K562 (cell line): ENCODE measurements around the gene PLA2G4F. TPM values are rescaled to one million over a fixed set of nuclear protein-coding genes. Genes with fewer than 3 reads are reported as not detected.

Source experiments
- ATAC-seq: fragments of 200-7000 bp; cut with Tn5 transposase; 3 replicates; pipeline ENCODE4 v1.9.1; 2020; ENCODE audit warnings: moderate library complexity
- BruUV-seq: library from RNA; stranded (reverse); fragments of 400-500 nt; replicated peaks from 2 replicates; lab custom pipeline; 2021; lab: Mats Ljungman, UMichigan
- CTCF ChIA-PET: fragments of 300-600 bp; formaldehyde crosslinking; extraction: SDS; loops from one replicate; lab custom pipeline; 2021; ENCODE audit warnings: low intra/inter-chr PET ratio; lab: Yijun Ruan, JAX
- POLR2A ChIA-PET: fragments of 300-600, 350-650 bp; sonication (Branson Sonifier 250); formaldehyde crosslinking; extraction: SDS; loops from one replicate; lab custom pipeline; 2021; ENCODE audit warnings: antibody characterized with exemption, inconsistent platforms; lab: Yijun Ruan, JAX
- DNase-seq, 4 experiments: peaks; one replicate each; pipeline versions ENCODE4 v3.0.0 to v3.0.0-alpha.2; 2011 to 2018; ENCODE audit warnings: low spot score in 3 of 4, mixed read lengths in 3 of 4; ENCODE audit errors: extremely low read depth in 1 of 4
- FAIRE-seq: peaks from 2 replicates; lab custom pipeline; 2011; peaks lifted over from hg19 to GRCh38; lab: Jason Lieb, UNC
- H2AFZ ChIP-seq: 2 replicates; pipeline ENCODE4 v1.6.0; 2011; ENCODE audit warnings: low read depth, low read length, control low read depth, inconsistent platforms
- H3K27ac ChIP-seq: fragments of 200-600 bp; 3 replicates; pipeline ENCODE4 v1.8.0; 2011; ENCODE audit warnings: low read depth, mild to moderate bottlenecking, control low read depth, inconsistent platforms, low read length, moderate library complexity, mixed read lengths; ENCODE audit errors: extremely low read depth
- H3K27me3 ChIP-seq, 2 experiments: fragments of 300-600 bp in 1 of 2; 2 replicates in 1 of 2; 3 replicates in 1 of 2; pipeline versions ENCODE4 v1.6.0 to v1.8.0; 2011; ENCODE audit warnings: inconsistent platforms in 2 of 2, low read length in 2 of 2, mild to moderate bottlenecking in 1 of 2, mixed read lengths in 1 of 2, moderate library complexity in 1 of 2; ENCODE audit not compliant: control insufficient read depth in 2 of 2, insufficient read depth in 2 of 2
- H3K36me3 ChIP-seq: fragments of 300-600 bp; 3 replicates; pipeline ENCODE4 v1.8.0; 2011; ENCODE audit warnings: mild to moderate bottlenecking, low read length, inconsistent platforms; ENCODE audit not compliant: control insufficient read depth, insufficient read depth
- H3K4me1 ChIP-seq, 2 experiments: fragments of 200-600 bp in 1 of 2; replicated peaks in 1 of 2; 2 replicates in 1 of 2; 3 replicates in 1 of 2; pipeline versions ENCODE4 v1.5.1 to v1.8.0; 2011; ENCODE audit warnings: inconsistent platforms in 2 of 2, low read length in 2 of 2, mild to moderate bottlenecking in 1 of 2, mixed read lengths in 1 of 2, moderate library complexity in 1 of 2; ENCODE audit not compliant: control insufficient read depth in 2 of 2, insufficient read depth in 2 of 2
- H3K4me2 ChIP-seq: 2 replicates; pipeline ENCODE4 v1.6.1; 2011; ENCODE audit warnings: low read length, control low read depth, inconsistent platforms, mixed read lengths; ENCODE audit not compliant: insufficient read depth
- H3K4me3 ChIP-seq: fragments of 200-600 bp; sonication (generic), shearing (Covaris generic); 2 replicates; pipeline ENCODE4 v1.5.1; 2016; ENCODE audit warnings: control low read depth, inconsistent platforms
- H3K79me2 ChIP-seq: fragments of 200-600 bp; 3 replicates; pipeline ENCODE4 v1.8.0; 2011; ENCODE audit warnings: low read length, inconsistent platforms; ENCODE audit not compliant: control insufficient read depth, insufficient read depth
- H3K9ac ChIP-seq, 2 experiments: 2 replicates each; pipeline versions ENCODE4 v1.6.0 to v1.6.1; 2011; ENCODE audit warnings: low read depth in 2 of 2, low read length in 2 of 2, control low read depth in 1 of 2, inconsistent platforms in 1 of 2, mild to moderate bottlenecking in 1 of 2, mixed read lengths in 1 of 2; ENCODE audit not compliant: insufficient read depth in 1 of 2
- H3K9me1 ChIP-seq: one replicate; pipeline ENCODE4 v1.6.0; 2011; ENCODE audit warnings: inconsistent platforms, mild to moderate bottlenecking, low read length, moderate library complexity; ENCODE audit not compliant: control insufficient read depth, insufficient read depth
- H3K9me3 ChIP-seq: replicated peaks from 2 replicates; pipeline ENCODE4 v1.5.1; 2011; ENCODE audit warnings: low read depth, low read length, inconsistent platforms; ENCODE audit not compliant: control insufficient read depth, insufficient read depth
- H4K20me1 ChIP-seq: replicated peaks from 2 replicates; pipeline ENCODE4 v1.6.1; 2011; ENCODE audit warnings: low read length, inconsistent platforms, mixed read lengths; ENCODE audit not compliant: control insufficient read depth, insufficient read depth
- ELF4 ChIP-seq: fragments of 450-650 bp; formaldehyde crosslinking; IDR thresholded peaks from 2 replicates; pipeline ENCODE4 v1.4.0; 2022; ENCODE audit warnings: missing genetic modification characterization
- NFE2 ChIP-seq: IDR thresholded peaks from 2 replicates; pipeline ENCODE4 v1.6.1; 2014; ENCODE audit warnings: antibody characterized with exemption, low read depth
- ZBTB40 ChIP-seq, 2 experiments: fragments of 450-650 bp in 1 of 2; sonication (generic) in 1 of 2; formaldehyde crosslinking in 1 of 2; IDR thresholded peaks; 2 replicates each; pipeline versions ENCODE4 v1.7.1 to v1.9.0; 2016 to 2022; ENCODE audit warnings: inconsistent platforms in 1 of 2, mild to moderate bottlenecking in 1 of 2, missing genetic modification reagents in 1 of 2
- ZEB2 ChIP-seq: fragments of 450-650 bp; IDR thresholded peaks from 2 replicates; pipeline ENCODE4 v1.6.1; 2016
- ZNF717 ChIP-seq: fragments of 250-450 bp; sonication (Bioruptor Pico); IDR thresholded peaks from 2 replicates; pipeline ENCODE4 v1.5.0; 2021
- WGBS: fragments of 100-300 bp; shearing (Covaris generic); methylation state at CpG from one replicate; pipeline ENCODE4 v1.1.6; 2016; ENCODE audit warnings: low coverage, mixed read lengths; ENCODE audit not compliant: insufficient coverage; ENCODE audit errors: missing lambda C conversion rate; 5-methylcytosine and 5-hydroxymethylcytosine counted together
- in situ Hi-C: fragments of 300-500 bp; cut with MboI; formaldehyde crosslinking; loops from 4 replicates; pipeline ENCODE4 v1.15.0; 2018; ENCODE audit warnings: inconsistent platforms, mixed read lengths
- intact Hi-C: fragments of 100-400 bp; cut with micrococcal nuclease; formaldehyde crosslinking; loops from 2 replicates; pipeline ENCODE4 v1.14.2; 2022
- polyA plus RNA-seq, 8 experiments: library from polyadenylated mRNA; depleted of rRNA in 4 of 8; stranded (reverse) in 5 of 8; unstranded in 3 of 8; fragments of >200 nt; fragmentation: Nextera tagmentation in 2 of 8; fragmentation: Illumina TruSeq in 1 of 8; extraction: Ambion mirVana in 2 of 8; extraction: Trizol in 1 of 8; gene quantifications; 2 replicates each; pipeline versions ENCODE4 v1.2.1 to v1.2.3, GENCODE V29; 2011 to 2014; ENCODE audit warnings: inconsistent platforms in 1 of 8, missing spikeins in 1 of 8
- total RNA-seq, 7 experiments: library from RNA; depleted of rRNA in 6 of 7; stranded (reverse); fragments of >200 nt in 6 of 7; fragmentation: Illumina TruSeq in 2 of 7; extraction: Trizol in 2 of 7; gene quantifications; 2 replicates each; pipeline versions ENCODE4 v1.2.1 to v1.2.3, GENCODE V29; 2011 to 2021; ENCODE audit warnings: low replicate concordance in 1 of 7

Gene PLA2G4F
- total and polyA plus RNA-seq, 9 of the 15 experiments (the other 6 are each of a cell fraction or from before 2014, with no cell fraction given): 0.02 TPM; not detected in 8

GRCh38 chr15:42199126-42199525 is 42.7 kb upstream of the PLA2G4F start:
- Histone ChIP-seq H3K9me3 (no peaks in the 10 kb centered on the region), H3K4me1 (no peaks in the 10 kb centered on the region), H3K79me2 (no peaks in the 10 kb centered on the region), H2AFZ (no peak overlapping the region), H3K9ac (no peak overlapping the region), H3K27ac (no peak overlapping the region), H3K4me2 (no peak overlapping the region), H3K4me3 (no peak overlapping the region), H3K9me1 (no peaks in the 10 kb centered on the region), H3K27me3 (no peaks in the 10 kb centered on the region), H4K20me1 (0 out of 2 replicates have a peak, but pooled peaks cover 3% of the 10 kb centered on the region), H3K36me3 (peaks cover 4% of the 10 kb centered on the region; the same call in 1 of the 3 replicates)
- intact Hi-C loops: no loop called here
- DNase-seq (no peak), ATAC-seq (no peak), FAIRE-seq (no peak)
- TF ChIP-seq ZNF717 (no peak), ELF4 (no peak), NFE2 (no peak)
- ChIA-PET POLR2A (interaction anchor here (1.2 kb wide), 1 partner anchor 12 kb away, joined by 3 read pairs; no protein-coding TSS in a partner anchor), CTCF (no interaction called here)
- 44% methylated on average over 5 of the region's 5 CpGs for WGBS
- BruUV-seq: no TSS peak
- in situ Hi-C loops: no loop called here

GRCh38 chr15:42198516-42198915 is 42.1 kb upstream of the PLA2G4F start:
- POLR2A ChIA-PET: interaction anchor here (1.2 kb wide), 2 partner anchors 10 to 11 kb away, joined by 3 to 6 read pairs; partner anchors contain the start of gene VPS39
- no peak for TF ChIP-seq ZEB2
- peak; percentile 93 for TF ChIP-seq ZBTB40 (IDR thresholded peaks at IDR 0.05)
- TF ChIP-seq ZBTB40 (CRISPR knock-in tag; IDR thresholded peaks at IDR 0.05): peak; percentile 67
- Histone ChIP-seq H3K27me3 (no peaks in the 10 kb centered on the region), H3K4me3 (no peak overlapping the region), H3K79me2 (no peaks in the 10 kb centered on the region), H3K9me3 (no peaks in the 10 kb centered on the region), H3K9ac (no peak overlapping the region), H3K36me3 (peaks cover 4% of the 10 kb centered on the region; the same call in 1 of the 3 replicates), H2AFZ (no peak overlapping the region), H3K27ac (no peak overlapping the region), H3K4me2 (no peak overlapping the region), H3K4me1 (no peaks in the 10 kb centered on the region), H4K20me1 (no peaks in the 10 kb centered on the region), H3K9me1 (no peaks in the 10 kb centered on the region)
- no peak for FAIRE-seq
- ATAC-seq: no peak
- no TSS peak for BruUV-seq
- intact Hi-C loops: no loop called here
- WGBS: 83% methylated on average over 1 of the region's 1 CpG
- DNase-seq: no peak
- CTCF ChIA-PET: no interaction called here
- in situ Hi-C loops: no loop called here
